Hepatocyte (in vitro differentiated cells): ENCODE results near the gene ERVW-1. TPM values are rescaled to one million over a fixed set of nuclear protein-coding genes. Genes with fewer than 3 reads are reported as not detected.
"Not testable (repeated sequence)": the region's sequence is repeated elsewhere in the genome, so short reads cannot be mapped to it uniquely, and the experiment has no call there.

Experiments
- DNase-seq: peaks from one replicate; pipeline ENCODE4 v3.0.0-alpha.2; 2016; ENCODE audit warnings: low spot score
- H2AFZ ChIP-seq: fragments of 200-600 bp; sonication (generic); 2 replicates; pipeline ENCODE4 v1.6.0; 2016; ENCODE audit warnings: antibody characterized with exemption, mild to moderate bottlenecking
- H3K27ac ChIP-seq: fragments of 200-600 bp; sonication (generic); 2 replicates; pipeline ENCODE4 v1.5.1; 2016; ENCODE audit warnings: mild to moderate bottlenecking
- H3K27me3 ChIP-seq: fragments of 200-600 bp; sonication (generic); 2 replicates; pipeline ENCODE4 v1.6.1; 2016
- H3K36me3 ChIP-seq: fragments of 200-600 bp; sonication (generic); replicated peaks from 2 replicates; pipeline ENCODE4 v1.5.1; 2016; ENCODE audit warnings: low read depth; ENCODE audit not compliant: insufficient read depth
- H3K4me1 ChIP-seq: fragments of 200-600 bp; sonication (generic); 2 replicates; pipeline ENCODE4 v1.5.1; 2016; ENCODE audit warnings: mild to moderate bottlenecking, moderate library complexity; ENCODE audit not compliant: insufficient read depth
- H3K4me2 ChIP-seq: fragments of 200-600 bp; sonication (generic); 2 replicates; pipeline ENCODE4 v1.6.0; 2016
- H3K4me3 ChIP-seq: fragments of 200-600 bp; sonication (generic); 2 replicates; pipeline ENCODE4 v1.5.1; 2016; ENCODE audit warnings: mild to moderate bottlenecking
- H3K79me2 ChIP-seq: fragments of 200-600 bp; sonication (generic); 2 replicates; pipeline ENCODE4 v1.6.0; 2017; ENCODE audit warnings: mild to moderate bottlenecking
- H3K9me2 ChIP-seq: fragments of 200-600 bp; sonication (generic); replicated peaks from 2 replicates; pipeline ENCODE4 v1.6.0; 2017; ENCODE audit warnings: mild to moderate bottlenecking; ENCODE audit not compliant: insufficient read depth
- H3K9me3 ChIP-seq: fragments of 200-600 bp; sonication (generic); 2 replicates; pipeline ENCODE4 v1.5.1; 2016; ENCODE audit warnings: low read depth, mild to moderate bottlenecking
- H4K20me1 ChIP-seq: fragments of 200-600 bp; sonication (generic); 2 replicates; pipeline ENCODE4 v1.6.0; 2016; ENCODE audit warnings: mild to moderate bottlenecking; ENCODE audit not compliant: insufficient read depth, poor library complexity, severe bottlenecking
- EZH2 ChIP-seq: fragments of 200-600 bp; sonication (generic); IDR thresholded peaks from 2 replicates; pipeline ENCODE4 v1.6.1; 2016; ENCODE audit warnings: antibody characterized with exemption, mild to moderate bottlenecking, borderline replicate concordance
- EZH2phosphoT487 ChIP-seq: fragments of 200-600 bp; sonication (generic); IDR thresholded peaks from one replicate; pipeline ENCODE4 v1.6.1; 2018; ENCODE audit warnings: antibody characterized with exemption, mild to moderate bottlenecking, low read depth, moderate library complexity; ENCODE audit not compliant: unreplicated experiment, severe bottlenecking
- WGBS: methylation state at CpG from one replicate; pipeline ENCODE4 v1.1.6; 2016; ENCODE audit warnings: low lambda C conversion rate; ENCODE audit errors: missing lambda C conversion rate; 5-methylcytosine and 5-hydroxymethylcytosine counted together
- polyA plus RNA-seq: library from polyadenylated mRNA; unstranded; fragments of >200 nt; fragmentation: Nextera tagmentation; extraction: Ambion mirVana; gene quantifications from 2 replicates; pipeline ENCODE4 v1.2.1, GENCODE V29; 2016
- total RNA-seq: library from RNA; depleted of rRNA; stranded (reverse); fragments of >200 nt; gene quantifications from 2 replicates; pipeline ENCODE4 v1.2.3, GENCODE V29; 2014
- TF ChIP-seq, protein P1 (sequence below): fragments of 200-600 bp; sonication (generic); IDR thresholded peaks from 2 replicates; pipeline ENCODE4 v1.5.1; 2016; ENCODE audit warnings: antibody characterized with exemption, mild to moderate bottlenecking; ENCODE audit not compliant: poor library complexity

ERVW-1 gene
- total and polyA plus RNA-seq, 2 experiments from 2014 or later, result 0.23 to 0.37 TPM

DNA sequence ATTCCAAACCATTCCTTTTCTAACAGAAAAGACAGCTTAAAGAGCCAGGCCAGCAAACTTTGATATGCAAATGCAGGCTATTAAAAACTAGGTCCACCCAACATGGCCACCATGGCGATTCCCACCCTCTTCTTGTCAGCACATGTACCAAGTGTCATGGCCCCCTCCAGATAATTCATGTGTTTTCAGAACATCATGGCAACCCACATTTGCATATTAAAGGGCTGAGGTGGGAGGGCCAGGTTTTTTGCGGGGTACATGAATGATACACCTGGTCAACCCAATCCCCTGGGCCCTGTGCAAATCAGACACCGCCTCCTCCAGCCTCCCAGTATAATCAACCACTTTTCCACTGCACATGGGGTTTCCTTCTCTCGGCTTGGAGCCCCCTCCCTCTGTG is 965 bp upstream of the ERVW-1 start:
- Histone ChIP-seq H3K4me2 (no peak overlapping the region), H3K4me1 (no peaks in the 10 kb centered on the region), H3K27me3 (no peaks in the 10 kb centered on the region), H3K9me2 (no peaks in the 10 kb centered on the region), H3K36me3 (no peaks in the 10 kb centered on the region), H3K79me2 (no peaks in the 10 kb centered on the region), H3K27ac (no peak overlapping the region), H2AFZ (no peak overlapping the region), H3K4me3 (no peak overlapping the region), H4K20me1 (no peaks in the 10 kb centered on the region), H3K9me3 (no peaks in the 10 kb centered on the region)
- TF ChIP-seq EZH2, result no peak
- TF ChIP-seq, protein P1, sequence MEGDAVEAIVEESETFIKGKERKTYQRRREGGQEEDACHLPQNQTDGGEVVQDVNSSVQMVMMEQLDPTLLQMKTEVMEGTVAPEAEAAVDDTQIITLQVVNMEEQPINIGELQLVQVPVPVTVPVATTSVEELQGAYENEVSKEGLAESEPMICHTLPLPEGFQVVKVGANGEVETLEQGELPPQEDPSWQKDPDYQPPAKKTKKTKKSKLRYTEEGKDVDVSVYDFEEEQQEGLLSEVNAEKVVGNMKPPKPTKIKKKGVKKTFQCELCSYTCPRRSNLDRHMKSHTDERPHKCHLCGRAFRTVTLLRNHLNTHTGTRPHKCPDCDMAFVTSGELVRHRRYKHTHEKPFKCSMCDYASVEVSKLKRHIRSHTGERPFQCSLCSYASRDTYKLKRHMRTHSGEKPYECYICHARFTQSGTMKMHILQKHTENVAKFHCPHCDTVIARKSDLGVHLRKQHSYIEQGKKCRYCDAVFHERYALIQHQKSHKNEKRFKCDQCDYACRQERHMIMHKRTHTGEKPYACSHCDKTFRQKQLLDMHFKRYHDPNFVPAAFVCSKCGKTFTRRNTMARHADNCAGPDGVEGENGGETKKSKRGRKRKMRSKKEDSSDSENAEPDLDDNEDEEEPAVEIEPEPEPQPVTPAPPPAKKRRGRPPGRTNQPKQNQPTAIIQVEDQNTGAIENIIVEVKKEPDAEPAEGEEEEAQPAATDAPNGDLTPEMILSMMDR, result no peak
- TF ChIP-seq EZH2phosphoT487, result no peak
- 94% methylated on average over 4 of the region's 4 CpGs for WGBS
- no peak for DNase-seq

DNA sequence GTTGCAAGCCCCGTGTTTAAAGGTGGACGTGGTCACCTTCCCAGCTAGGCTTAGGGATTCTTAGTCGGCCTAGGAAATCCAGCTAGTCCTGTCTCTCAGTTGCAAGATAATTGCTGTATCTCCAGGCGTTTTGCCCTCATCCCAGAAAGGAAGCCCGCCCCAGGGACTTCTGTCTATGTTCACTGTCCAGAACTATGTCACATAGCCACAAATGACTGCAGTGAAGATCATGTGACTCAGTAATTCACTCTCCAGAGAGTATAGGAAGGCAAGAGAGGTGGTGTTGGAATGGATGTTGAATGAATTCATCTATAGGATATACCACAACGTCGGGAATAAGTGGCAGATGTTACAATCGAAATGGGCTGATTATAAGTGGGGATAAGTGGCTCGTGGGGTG is 349 bp upstream of the ERVW-1 start:
- H3K27me3 ChIP-seq, result no peaks in the 10 kb centered on the region
- H3K36me3 ChIP-seq, result no peaks in the 10 kb centered on the region
- H4K20me1 ChIP-seq, result no peaks in the 10 kb centered on the region
- no peak for DNase-seq
- no peaks in the 10 kb centered on the region for H3K9me2 ChIP-seq
- no peak overlapping the region for H3K27ac ChIP-seq
- H3K4me1 ChIP-seq, result no peaks in the 10 kb centered on the region
- no peaks in the 10 kb centered on the region for H3K9me3 ChIP-seq
- whole genome bisulfite sequencing, result 84% methylated on average over 9 of the region's 9 CpGs
- no peaks in the 10 kb centered on the region for H3K79me2 ChIP-seq
- H3K4me3 ChIP-seq, result no peak overlapping the region
- no peak overlapping the region for H3K4me2 ChIP-seq
- no peak overlapping the region for H2AFZ ChIP-seq
- TF ChIP-seq, protein P1, result no peak
- TF ChIP-seq EZH2phosphoT487 (no peak), EZH2 (no peak)

DNA sequence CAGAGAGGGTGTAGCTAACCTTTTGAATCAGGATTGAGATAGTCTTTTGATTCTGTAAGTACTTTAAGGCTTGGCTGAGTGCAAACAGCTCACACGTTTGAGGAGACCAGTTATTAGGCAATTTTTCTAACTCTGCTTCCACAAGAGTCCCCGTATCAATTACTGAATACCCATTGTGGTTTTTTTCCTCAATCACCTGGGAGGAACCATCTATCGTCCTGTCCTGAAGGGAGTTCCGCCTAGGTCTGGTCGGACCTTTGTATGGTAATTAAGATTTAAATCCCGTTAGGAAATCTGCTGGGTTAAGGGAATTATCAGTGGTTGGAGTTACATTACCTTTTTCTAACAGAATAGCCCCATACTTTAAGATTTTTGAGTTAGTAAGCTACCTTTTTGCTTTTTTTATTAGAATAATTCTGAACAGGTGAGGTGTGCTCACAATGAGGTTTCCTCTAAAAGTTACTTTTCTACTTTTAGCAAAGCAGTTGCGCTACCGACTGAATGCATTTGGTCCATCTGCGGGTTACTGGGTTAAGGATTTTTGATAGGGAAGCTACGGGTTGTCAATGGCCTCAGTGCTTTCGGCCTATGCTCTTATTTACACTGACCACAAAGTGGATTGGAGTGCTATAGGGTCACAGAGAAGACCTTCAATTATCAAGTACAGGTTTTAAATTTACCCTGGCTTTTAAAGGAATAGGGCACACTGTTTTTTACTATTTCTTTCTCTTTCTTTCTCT is 1.7 kb downstream of the ERVW-1 start:
- H4K20me1 ChIP-seq, H3K27me3 ChIP-seq, H3K4me1 ChIP-seq, H3K4me3 ChIP-seq, H3K9me2 ChIP-seq, H2AFZ ChIP-seq, H3K9me3 ChIP-seq, H3K79me2 ChIP-seq, DNase-seq, H3K4me2 ChIP-seq, H3K27ac ChIP-seq, H3K36me3 ChIP-seq: not testable (repeated sequence)
- WGBS, result 82% methylated on average over 11 of the region's 11 CpGs

DNA sequence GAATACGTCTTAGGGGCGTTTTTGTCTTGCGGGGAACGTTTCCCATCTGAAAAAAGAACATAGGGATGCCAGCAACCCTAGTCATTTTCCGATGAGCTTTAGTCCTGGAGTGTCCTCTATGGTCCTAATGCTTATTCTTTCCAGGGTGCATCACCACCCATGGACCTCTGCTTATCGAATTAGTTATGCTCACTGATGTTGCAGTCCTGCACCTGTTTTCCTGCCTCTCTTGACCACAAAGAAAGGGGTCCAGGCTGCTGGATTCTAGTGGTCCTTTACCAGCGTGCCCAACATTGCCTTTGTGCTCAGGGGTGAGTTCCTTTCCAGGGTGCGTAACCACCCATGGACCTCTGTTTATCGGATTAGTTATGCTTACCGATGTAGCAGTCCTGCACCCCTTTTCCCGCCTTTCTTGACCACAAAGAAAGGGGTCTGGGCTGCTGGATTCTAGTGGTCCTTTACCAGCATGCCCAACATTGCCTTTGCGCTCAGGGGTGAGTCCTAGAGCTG is 2.4 kb downstream of the ERVW-1 start:
- not testable (repeated sequence) for H3K27me3 ChIP-seq, H3K27ac ChIP-seq, H3K4me1 ChIP-seq, H3K4me3 ChIP-seq, H3K9me2 ChIP-seq, H4K20me1 ChIP-seq, H2AFZ ChIP-seq, H3K79me2 ChIP-seq, H3K4me2 ChIP-seq, DNase-seq, H3K9me3 ChIP-seq, H3K36me3 ChIP-seq
- 95% methylated on average over 12 of the region's 12 CpGs for WGBS

DNA sequence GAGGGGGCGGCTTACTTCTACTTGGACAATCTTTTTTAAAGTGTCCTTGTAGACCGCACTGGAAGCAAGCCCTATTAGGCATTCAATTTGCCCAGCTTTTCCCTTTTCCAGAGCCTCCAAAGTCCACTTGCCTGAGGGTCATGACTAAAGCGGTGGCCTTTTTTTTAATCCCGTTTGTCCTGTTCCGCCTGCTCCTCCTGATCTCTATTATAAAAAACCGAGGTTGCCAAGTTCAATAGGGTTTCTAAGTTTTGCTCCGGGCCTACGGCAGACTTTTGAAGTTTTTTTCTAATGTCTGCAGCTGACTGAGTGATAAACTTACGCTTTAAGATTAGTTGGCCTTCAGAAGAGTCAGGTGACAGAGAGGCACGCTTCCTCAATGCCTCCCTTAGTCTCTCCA is 3.8 kb downstream of the ERVW-1 start:
- not testable (repeated sequence) for H3K9me2 ChIP-seq

DNA sequence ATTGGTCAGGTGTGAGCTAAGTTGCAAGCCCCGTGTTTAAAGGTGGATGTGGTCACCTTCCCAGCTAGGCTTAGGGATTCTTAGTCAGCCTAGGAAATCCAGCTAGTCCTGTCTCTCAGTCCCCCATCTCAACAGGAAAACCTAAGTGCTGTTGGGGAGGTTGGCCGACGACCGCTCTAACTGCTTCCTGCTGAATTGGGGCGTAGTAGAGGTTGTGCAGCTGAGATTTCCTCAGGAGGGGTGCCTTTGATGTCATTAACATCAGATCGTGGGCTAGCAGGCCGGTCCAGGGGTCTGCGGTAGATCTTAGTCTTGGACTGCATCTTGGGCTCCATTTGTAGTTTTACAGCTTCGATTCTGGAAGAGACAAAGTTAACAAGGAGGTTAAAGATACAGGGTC is 9.2 kb downstream of the ERVW-1 start:
- H3K4me3 ChIP-seq, H4K20me1 ChIP-seq, H3K9me2 ChIP-seq, DNase-seq, H3K36me3 ChIP-seq, H3K4me2 ChIP-seq, H3K27ac ChIP-seq, H3K4me1 ChIP-seq, H3K9me3 ChIP-seq, H3K27me3 ChIP-seq, H2AFZ ChIP-seq, H3K79me2 ChIP-seq: not testable (repeated sequence)
- WGBS, result 99% methylated on average over 9 of the region's 9 CpGs

More for the DNA sequence above, 3.8 kb downstream of the ERVW-1 start:
- H3K27ac ChIP-seq, result peak overlapping the region; percentile 23
- H3K27me3 ChIP-seq, H3K4me1 ChIP-seq, H3K4me2 ChIP-seq, H3K79me2 ChIP-seq, H3K9me3 ChIP-seq, H3K36me3 ChIP-seq, H3K4me3 ChIP-seq, H4K20me1 ChIP-seq, H2AFZ ChIP-seq, DNase-seq: not testable (repeated sequence)
- 81% methylated on average over 10 of the region's 10 CpGs for WGBS
